ENCODE measurements around the gene PRKAR2B.

GRCh38 chr7:107206136-107206535 lies 161.6 kb downstream of the PRKAR2B start:
- TF ChIP-seq, protein P1, sequence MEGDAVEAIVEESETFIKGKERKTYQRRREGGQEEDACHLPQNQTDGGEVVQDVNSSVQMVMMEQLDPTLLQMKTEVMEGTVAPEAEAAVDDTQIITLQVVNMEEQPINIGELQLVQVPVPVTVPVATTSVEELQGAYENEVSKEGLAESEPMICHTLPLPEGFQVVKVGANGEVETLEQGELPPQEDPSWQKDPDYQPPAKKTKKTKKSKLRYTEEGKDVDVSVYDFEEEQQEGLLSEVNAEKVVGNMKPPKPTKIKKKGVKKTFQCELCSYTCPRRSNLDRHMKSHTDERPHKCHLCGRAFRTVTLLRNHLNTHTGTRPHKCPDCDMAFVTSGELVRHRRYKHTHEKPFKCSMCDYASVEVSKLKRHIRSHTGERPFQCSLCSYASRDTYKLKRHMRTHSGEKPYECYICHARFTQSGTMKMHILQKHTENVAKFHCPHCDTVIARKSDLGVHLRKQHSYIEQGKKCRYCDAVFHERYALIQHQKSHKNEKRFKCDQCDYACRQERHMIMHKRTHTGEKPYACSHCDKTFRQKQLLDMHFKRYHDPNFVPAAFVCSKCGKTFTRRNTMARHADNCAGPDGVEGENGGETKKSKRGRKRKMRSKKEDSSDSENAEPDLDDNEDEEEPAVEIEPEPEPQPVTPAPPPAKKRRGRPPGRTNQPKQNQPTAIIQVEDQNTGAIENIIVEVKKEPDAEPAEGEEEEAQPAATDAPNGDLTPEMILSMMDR (IDR thresholded peaks at IDR 0.05) = no peak
- no peak for TF ChIP-seq ZFX (IDR thresholded peaks at IDR 0.05; ENCODE audit: borderline replicate concordance)
